ENCODE measurements around the gene IREB2.
"Not testable (repeated sequence)": the region's sequence is repeated elsewhere in the genome, so short reads cannot be mapped to it uniquely, and the experiment has no call there.

IREB2 gene

GRCh38 chr15:78479650-78480049 lies 41.6 kb downstream of the IREB2 start:
- DNase-seq (ENCODE audit: low read depth): no peak

GRCh38 chr15:78481917-78482316 lies 43.9 kb downstream of the IREB2 start:
- no peak for DNase-seq (ENCODE audit: low read depth)

- DNase-seq (ENCODE audit: low read depth): no peak
Measured at GRCh38 chr15:78492872-78493271, 54.9 kb downstream of the IREB2 start.

GRCh38 chr15:78501857-78502256 lies 63.8 kb downstream of the IREB2 start:
- DNase-seq (ENCODE audit: low read depth): no peak

GRCh38 chr15:78502641-78503040 lies 64.6 kb downstream of the IREB2 start:
- no peak for DNase-seq (ENCODE audit: low read depth)

GRCh38 chr15:78506971-78507830 lies 69.2 kb downstream of the IREB2 start, which contains the start of gene HYKK:
TSS of gene HYKK (plus strand) at chr15:78507577. CDS start at chr15:78513089, 5,512 bp downstream.
- peak; percentile 58 for DNase-seq (ENCODE audit: low read depth)

- no peak for DNase-seq (ENCODE audit: low read depth)
Measured at GRCh38 chr15:78507831-78508160, 69.8 kb downstream of the IREB2 start.

GRCh38 chr15:78508272-78508671 lies 70.3 kb downstream of the IREB2 start:
- DNase-seq (ENCODE audit: low read depth): no peak

- no peak for DNase-seq (ENCODE audit: low read depth)
Measured at GRCh38 chr15:78509726-78510312, 71.8 kb downstream of the IREB2 start.

GRCh38 chr15:78520035-78520434 lies 82.0 kb downstream of the IREB2 start:
- not testable (repeated sequence) for DNase-seq (ENCODE audit: low read depth)

- no peak for DNase-seq (ENCODE audit: low read depth)
Measured at GRCh38 chr15:78524230-78524629, 86.2 kb downstream of the IREB2 start.

- DNase-seq (ENCODE audit: low read depth): no peak
Measured at GRCh38 chr15:78527325-78527724, 89.3 kb downstream of the IREB2 start.

GRCh38 chr15:78533331-78533730 lies 95.3 kb downstream of the IREB2 start:
- DNase-seq (ENCODE audit: low read depth): no peak

- no peak for DNase-seq (ENCODE audit: low read depth)
Measured at GRCh38 chr15:78536134-78536533, 98.1 kb downstream of the IREB2 start.

- DNase-seq (ENCODE audit: low read depth): no peak
Measured at GRCh38 chr15:78537266-78537905, 99.4 kb downstream of the IREB2 start.

GRCh38 chr15:78538358-78538757 lies 100.3 kb downstream of the IREB2 start:
- no peak for DNase-seq (ENCODE audit: low read depth)

- not testable (repeated sequence) for DNase-seq (ENCODE audit: low read depth)
Measured at GRCh38 chr15:78539464-78540140, 101.6 kb downstream of the IREB2 start.

GRCh38 chr15:78540141-78540870 lies 102.3 kb downstream of the IREB2 start, which contains the start of gene PSMA4:
TSS of gene PSMA4 (plus strand) at chr15:78540444. CDS start at chr15:78541928, 1,484 bp downstream.
- peak; percentile 94 for DNase-seq (ENCODE audit: low read depth)

- no peak for DNase-seq (ENCODE audit: low read depth)
Measured at GRCh38 chr15:78540871-78541743, 103.1 kb downstream of the IREB2 start.

- no peak for DNase-seq (ENCODE audit: low read depth)
Measured at GRCh38 chr15:78541744-78542034, 103.7 kb downstream of the IREB2 start.

- no peak for DNase-seq (ENCODE audit: low read depth)
Measured at GRCh38 chr15:78542647-78543046, 104.6 kb downstream of the IREB2 start.
